WTC11 (cell line): ENCODE data around the gene MCEE. TPM values are rescaled to one million over a fixed set of nuclear protein-coding genes. Genes with fewer than 3 reads are reported as not detected.
A peak's percentile ranks its signal among the peaks of the same experiment; 100 is the strongest.

Experiments
- ATAC-seq: fragments of 200-7000 bp; cut with Tn5 transposase; 2 replicates; pipeline ENCODE4 v1.10.0; 2021; ENCODE audit warnings: mild to moderate bottlenecking, moderate library complexity
- CTCF ChIA-PET: fragments of 300-600 bp; sonication (Branson Sonifier 250); formaldehyde crosslinking; loops from one replicate; lab custom pipeline; 2021; ENCODE audit warnings: antibody characterized with exemption; lab: Charles Lee
- POLR2A ChIA-PET: fragments of 350-600 bp; sonication (Branson Sonifier 250); formaldehyde crosslinking; loops from one replicate; lab custom pipeline; 2021; ENCODE audit warnings: antibody characterized with exemption; lab: Charles Lee
- DNase-seq: peaks from one replicate; pipeline ENCODE4 v3.0.0; 2021; ENCODE audit warnings: low spot score
- H3K27ac Mint-ChIP-seq: 2 replicates; pipeline ENCODE4 v1.8.0; 2021; ENCODE audit warnings: mixed read lengths
- H3K27me3 Mint-ChIP-seq: 2 replicates; pipeline ENCODE4 v1.8.0; 2021; ENCODE audit warnings: low read depth, mild to moderate bottlenecking, moderate library complexity, mixed read lengths
- H3K36me3 Mint-ChIP-seq: 2 replicates; pipeline ENCODE4 v1.8.0; 2021; ENCODE audit warnings: mixed read lengths
- H3K4me1 Mint-ChIP-seq: 2 replicates; pipeline ENCODE4 v1.8.0; 2022; ENCODE audit warnings: mixed read lengths
- H3K4me3 Mint-ChIP-seq: 2 replicates; pipeline ENCODE4 v1.8.0; 2021; ENCODE audit warnings: mild to moderate bottlenecking, moderate library complexity, mixed read lengths
- H3K9me3 Mint-ChIP-seq: 2 replicates; pipeline ENCODE4 v1.8.0; 2021; ENCODE audit warnings: mixed read lengths
- AFF4 ChIP-seq: sonication (generic); formaldehyde crosslinking; IDR thresholded peaks from 2 replicates; pipeline ENCODE4 v1.8.1; 2023; ENCODE audit warnings: mild to moderate bottlenecking, missing genetic modification reagents, borderline replicate concordance
- AR ChIP-seq: fragments of 250-450 bp; sonication (Bioruptor Pico); IDR thresholded peaks from 2 replicates; pipeline ENCODE4 v1.9.0; 2021; ENCODE audit warnings: mild to moderate bottlenecking
- ATF3 ChIP-seq: sonication (generic); formaldehyde crosslinking; conservative IDR thresholded peaks from 2 replicates; pipeline ENCODE4 v1.8.1; 2022; ENCODE audit warnings: mild to moderate bottlenecking, missing genetic modification reagents
- CREM ChIP-seq: sonication (generic); formaldehyde crosslinking; IDR thresholded peaks from 2 replicates; pipeline ENCODE4 v1.8.1; 2022; ENCODE audit warnings: mild to moderate bottlenecking, missing genetic modification reagents, moderate library complexity
- E2F5 ChIP-seq: sonication (generic); formaldehyde crosslinking; IDR thresholded peaks from 2 replicates; pipeline ENCODE4 v1.8.1; 2022; ENCODE audit warnings: mild to moderate bottlenecking, moderate library complexity, missing genetic modification reagents
- EMX1 ChIP-seq: fragments of 250-450 bp; sonication (Bioruptor Pico); IDR thresholded peaks from 2 replicates; pipeline ENCODE4 v1.8.0; 2021; ENCODE audit warnings: mild to moderate bottlenecking
- GABPB1 ChIP-seq: sonication (generic); formaldehyde crosslinking; IDR thresholded peaks from 2 replicates; pipeline ENCODE4 v1.8.1; 2023; ENCODE audit warnings: mild to moderate bottlenecking, missing genetic modification reagents
- JAZF1 ChIP-seq: fragments of 250-450 bp; sonication (Bioruptor Pico); IDR thresholded peaks from 2 replicates; pipeline ENCODE4 v1.9.0; 2021; ENCODE audit warnings: moderate library complexity, mild to moderate bottlenecking, inconsistent platforms
- KAT7 ChIP-seq: sonication (generic); formaldehyde crosslinking; IDR thresholded peaks from 2 replicates; pipeline ENCODE4 v1.8.1; 2023; ENCODE audit warnings: missing genetic modification reagents, mild to moderate bottlenecking, borderline replicate concordance
- MLX ChIP-seq: sonication (generic); formaldehyde crosslinking; IDR thresholded peaks from 2 replicates; pipeline ENCODE4 v1.8.1; 2023; ENCODE audit warnings: mild to moderate bottlenecking, missing genetic modification reagents, moderate library complexity
- NR2C2 ChIP-seq: sonication (generic); formaldehyde crosslinking; IDR thresholded peaks from 2 replicates; pipeline ENCODE4 v1.8.0; 2022; ENCODE audit warnings: mild to moderate bottlenecking, missing genetic modification reagents
- NR3C1 ChIP-seq: sonication (generic); formaldehyde crosslinking; conservative IDR thresholded peaks from 2 replicates; pipeline ENCODE4 v1.8.1; 2023; ENCODE audit warnings: low read depth, mild to moderate bottlenecking, missing genetic modification reagents
- PREB ChIP-seq: sonication (generic); formaldehyde crosslinking; IDR thresholded peaks from 2 replicates; pipeline ENCODE4 v1.8.1; 2022; ENCODE audit warnings: mild to moderate bottlenecking, missing genetic modification reagents, moderate library complexity, borderline replicate concordance
- SMAD3 ChIP-seq: sonication (generic); formaldehyde crosslinking; IDR thresholded peaks from 2 replicates; pipeline ENCODE4 v1.8.0; 2022; ENCODE audit warnings: missing genetic modification reagents, mild to moderate bottlenecking, borderline replicate concordance
- SOX15 ChIP-seq: fragments of 250-450 bp; sonication (Bioruptor Pico); IDR thresholded peaks from 2 replicates; pipeline ENCODE4 v1.9.0; 2021; ENCODE audit warnings: mild to moderate bottlenecking
- ZBTB43 ChIP-seq: sonication (generic); formaldehyde crosslinking; IDR thresholded peaks from 2 replicates; pipeline ENCODE4 v1.8.1; 2023; ENCODE audit warnings: mild to moderate bottlenecking, missing genetic modification reagents
- ZNF532 ChIP-seq: fragments of 250-450 bp; sonication (Bioruptor Pico); IDR thresholded peaks from 2 replicates; pipeline ENCODE4 v1.9.0; 2021; ENCODE audit warnings: mild to moderate bottlenecking, borderline replicate concordance
- ZNF671 ChIP-seq: fragments of 250-450 bp; sonication (Bioruptor Pico); IDR thresholded peaks from 2 replicates; pipeline ENCODE4 v1.8.0; 2021; ENCODE audit warnings: mild to moderate bottlenecking
- total RNA-seq: library from RNA; stranded (reverse); gene quantifications from 3 replicates; pipeline ENCODE4 v1.2.3, GENCODE V29; 2021

MCEE gene
- total RNA-seq, 1 experiment from 2014 or later, result 18.7 TPM

- no peak for ATAC-seq
- H3K27ac Mint-ChIP-seq, result no peak overlapping the region
- H3K9me3 Mint-ChIP-seq, result no peaks in the 10 kb centered on the region
- peaks cover 33% of the 10 kb centered on the region for H3K36me3 Mint-ChIP-seq
- no peaks in the 10 kb centered on the region for H3K4me1 Mint-ChIP-seq
- ChIA-PET CTCF (interaction anchor here (1.0 to 1.2 kb wide), 2 partner anchors 47 to 116 kb away, joined by 3 read pairs; no protein-coding TSS in a partner anchor), POLR2A (no interaction called here)
- no peaks in the 10 kb centered on the region for H3K27me3 Mint-ChIP-seq
- H3K4me3 Mint-ChIP-seq, result no peak overlapping the region
- no peak for DNase-seq
- TF ChIP-seq ZNF671 (CRISPR knock-in tag) (no peak), NR3C1 (CRISPR knock-in tag) (no peak), KAT7 (CRISPR knock-in tag) (no peak), SMAD3 (CRISPR knock-in tag) (no peak), EMX1 (no peak), PREB (no peak), E2F5 (CRISPR knock-in tag) (no peak), ZNF532 (CRISPR knock-in tag) (no peak), ZBTB43 (CRISPR knock-in tag) (no peak), CREM (CRISPR knock-in tag) (no peak), GABPB1 (CRISPR knock-in tag) (no peak), AR (no peak)
Measured at GRCh38 chr2:71117063-71117462, 13.0 kb downstream of the MCEE start.

- H3K4me1 Mint-ChIP-seq, result no peaks in the 10 kb centered on the region
- DNase-seq, result no peak
- CTCF ChIA-PET, result interaction anchor here (1.7 kb wide), 1 partner anchor 13 kb away, joined by 4 read pairs; no protein-coding TSS in a partner anchor
- H3K36me3 Mint-ChIP-seq, result peaks cover 27% of the 10 kb centered on the region
- H3K27ac Mint-ChIP-seq, result peak overlapping the region; percentile 2; the same call in 1 of the 2 replicates
- no peaks in the 10 kb centered on the region for H3K27me3 Mint-ChIP-seq
- no peak overlapping the region for H3K4me3 Mint-ChIP-seq
- POLR2A ChIA-PET, result no interaction called here
- ATAC-seq, result no peak
- no peaks in the 10 kb centered on the region for H3K9me3 Mint-ChIP-seq
- TF ChIP-seq SOX15 (CRISPR knock-in tag) (no peak), KAT7 (CRISPR knock-in tag) (no peak), MLX (CRISPR knock-in tag) (no peak), JAZF1 (no peak), ZNF671 (CRISPR knock-in tag) (no peak), AFF4 (CRISPR knock-in tag) (no peak), NR2C2 (CRISPR knock-in tag) (no peak), ATF3 (CRISPR knock-in tag) (no peak)
Measured at GRCh38 chr2:71113843-71114242, 16.2 kb downstream of the MCEE start.
